Subcutaneous adipose tissue (tissue), 4 donors: ENCODE measurements around the gene FGGY. TPM values are rescaled to one million over a fixed set of nuclear protein-coding genes. Genes with fewer than 3 reads are reported as not detected.

Experiments used
- CTCF ChIP-seq: fragments of 450-650 bp; IDR thresholded peaks from one replicate; pipeline ENCODE4 v1.5.1; 2016; ENCODE audit warnings: low read depth, mild to moderate bottlenecking, control low read depth, antibody characterized with exemption, moderate library complexity
- total RNA-seq, 4 donors: library from RNA; depleted of rRNA; stranded (reverse); fragments of >200 nt; gene quantifications; one replicate each; pipeline ENCODE4 v1.1.0, GENCODE V29; 2016

The FGGY gene
- total RNA-seq, 4 donors from 2014 or later = 7.8 to 19.2 (median 12.5) TPM

GRCh38 chr1:59428828-59429227 lies 131.9 kb downstream of the FGGY start:
- no peak for TF ChIP-seq CTCF

- no peak for TF ChIP-seq CTCF
Measured at GRCh38 chr1:59429656-59430055, 132.8 kb downstream of the FGGY start.

- no peak for TF ChIP-seq CTCF
Measured at GRCh38 chr1:59431566-59432294, 134.8 kb downstream of the FGGY start.

GRCh38 chr1:59432531-59433439 lies 135.9 kb downstream of the FGGY start:
- no peak for TF ChIP-seq CTCF

GRCh38 chr1:59433440-59433813 lies 136.5 kb downstream of the FGGY start:
- no peak for TF ChIP-seq CTCF

- TF ChIP-seq CTCF = no peak
Measured at GRCh38 chr1:59434336-59434735, 137.4 kb downstream of the FGGY start.

GRCh38 chr1:59436637-59437036 lies 139.7 kb downstream of the FGGY start:
- no peak for TF ChIP-seq CTCF
